H9 (cell line): ENCODE data around the gene EME1. TPM values are rescaled to one million over a fixed set of nuclear protein-coding genes. Genes with fewer than 3 reads are reported as not detected.

Source experiments
- DNase-seq: peaks from one replicate; pipeline ENCODE4 v3.0.0-alpha.2; 2017
- H2AFZ ChIP-seq: one replicate; pipeline ENCODE4 v1.6.1; 2013; ENCODE audit warnings: mild to moderate bottlenecking, low read length, control low read depth, moderate library complexity
- H2AK5ac ChIP-seq: 2 replicates; pipeline ENCODE4 v1.6.1; 2013; ENCODE audit warnings: low read length, control low read depth, mixed read lengths; ENCODE audit not compliant: insufficient read length
- H2BK120ac ChIP-seq: one replicate; pipeline ENCODE4 v1.6.1; 2013; ENCODE audit warnings: low read depth, mild to moderate bottlenecking, low read length, control low read depth, inconsistent platforms; ENCODE audit not compliant: poor library complexity, severe bottlenecking
- H2BK12ac ChIP-seq: 2 replicates; pipeline ENCODE4 v1.6.1; 2013; ENCODE audit warnings: low read length, control low read depth, mixed read lengths, low read depth; ENCODE audit not compliant: insufficient read length
- H2BK15ac ChIP-seq: 2 replicates; pipeline ENCODE4 v1.6.1; 2013; ENCODE audit warnings: low read depth, low read length, control low read depth
- H2BK20ac ChIP-seq: one replicate; pipeline ENCODE4 v1.6.1; 2013; ENCODE audit warnings: low read depth, mild to moderate bottlenecking, low read length, control low read depth, inconsistent platforms; ENCODE audit not compliant: poor library complexity, severe bottlenecking
- H2BK5ac ChIP-seq: 2 replicates; pipeline ENCODE4 v1.6.1; 2013; ENCODE audit warnings: low read length, control low read depth, mixed read lengths; ENCODE audit not compliant: insufficient read length
- H3K14ac ChIP-seq: 2 replicates; pipeline ENCODE4 v1.6.1; 2013; ENCODE audit warnings: low read length, control low read depth; ENCODE audit not compliant: insufficient read depth
- H3K18ac ChIP-seq: 2 replicates; pipeline ENCODE4 v1.6.1; 2013; ENCODE audit warnings: low read depth, mild to moderate bottlenecking, mixed read lengths, low read length, control low read depth; ENCODE audit not compliant: insufficient read length
- H3K23ac ChIP-seq: 2 replicates; pipeline ENCODE4 v1.6.1; 2013; ENCODE audit warnings: low read length, control low read depth, mixed read lengths, low read depth; ENCODE audit not compliant: insufficient read length
- H3K23me2 ChIP-seq: 2 replicates; pipeline ENCODE4 v1.6.1; 2013; ENCODE audit warnings: low read depth, mild to moderate bottlenecking, mixed read lengths, low read length, control low read depth; ENCODE audit not compliant: insufficient read length, poor library complexity, severe bottlenecking
- H3K27ac ChIP-seq: 2 replicates; pipeline ENCODE4 v1.5.1; 2013; ENCODE audit warnings: low read length, control low read depth, mixed read lengths, low read depth; ENCODE audit not compliant: insufficient read length
- H3K27me3 ChIP-seq: 2 replicates; pipeline ENCODE4 v1.6.1; 2013; ENCODE audit warnings: low read length, control low read depth, inconsistent platforms; ENCODE audit not compliant: insufficient read depth
- H3K4ac ChIP-seq: 2 replicates; pipeline ENCODE4 v1.6.1; 2013; ENCODE audit warnings: low read depth, mild to moderate bottlenecking, control low read depth, inconsistent platforms, low read length, moderate library complexity
- H3K4me1 ChIP-seq: 2 replicates; pipeline ENCODE4 v1.6.1; 2013; ENCODE audit warnings: low read length, control low read depth, inconsistent platforms; ENCODE audit not compliant: insufficient read depth
- H3K4me2 ChIP-seq: 2 replicates; pipeline ENCODE4 v1.6.1; 2013; ENCODE audit warnings: low read length, control low read depth, mixed read lengths; ENCODE audit not compliant: insufficient read length, insufficient read depth
- H3K56ac ChIP-seq: 2 replicates; pipeline ENCODE4 v1.6.1; 2013; ENCODE audit warnings: low read depth, mild to moderate bottlenecking, mixed read lengths, low read length, control low read depth; ENCODE audit not compliant: insufficient read length
- H3K79me1 ChIP-seq: 2 replicates; pipeline ENCODE4 v1.6.1; 2013; ENCODE audit warnings: low read depth, mild to moderate bottlenecking, moderate library complexity, low read length, control low read depth, inconsistent platforms; ENCODE audit not compliant: insufficient read depth, poor library complexity, severe bottlenecking
- H3K79me2 ChIP-seq: 2 replicates; pipeline ENCODE4 v1.6.1; 2013; ENCODE audit warnings: low read length, control low read depth, inconsistent platforms; ENCODE audit not compliant: insufficient read depth
- H3K9ac ChIP-seq: 2 replicates; pipeline ENCODE4 v1.6.1; 2013; ENCODE audit warnings: low read length, control low read depth, mixed read lengths; ENCODE audit not compliant: insufficient read length; ENCODE audit errors: extremely low read depth
- H3K9me3 ChIP-seq: one replicate; pipeline ENCODE4 v1.6.1; 2013; ENCODE audit warnings: low read depth, low read length, inconsistent platforms; ENCODE audit not compliant: control insufficient read depth
- H3T11ph ChIP-seq: one replicate; pipeline ENCODE4 v1.6.1; 2013; ENCODE audit warnings: mild to moderate bottlenecking, low read length, control low read depth, inconsistent platforms
- H4K20me1 ChIP-seq: one replicate; pipeline ENCODE4 v1.6.1; 2013; ENCODE audit not compliant: control insufficient read depth, insufficient read length, insufficient read depth
- H4K5ac ChIP-seq: 2 replicates; pipeline ENCODE4 v1.6.1; 2013; ENCODE audit warnings: low read depth, mild to moderate bottlenecking, mixed read lengths, low read length, control low read depth; ENCODE audit not compliant: insufficient read length
- H4K8ac ChIP-seq: replicated peaks from 2 replicates; pipeline ENCODE4 v1.6.1; 2013; ENCODE audit warnings: low read length, control low read depth, mixed read lengths, low read depth; ENCODE audit not compliant: insufficient read length
- H4K91ac ChIP-seq: 2 replicates; pipeline ENCODE4 v1.6.1; 2013; ENCODE audit warnings: low read depth, mild to moderate bottlenecking, moderate library complexity, mixed read lengths, low read length, control low read depth; ENCODE audit not compliant: insufficient read length
- H3K27ac Mint-ChIP-seq, 3 experiments: 2 replicates in 2 of 3; 3 replicates in 1 of 3; pipeline ENCODE4 v1.8.0; 2020 to 2021; ENCODE audit warnings: mixed read lengths in 3 of 3, mild to moderate bottlenecking in 1 of 3, moderate library complexity in 1 of 3
- H3K27me3 Mint-ChIP-seq: 2 replicates; pipeline ENCODE4 v1.8.0; 2021; ENCODE audit warnings: low read depth, mild to moderate bottlenecking, moderate library complexity, mixed read lengths
- H3K36me3 Mint-ChIP-seq, 3 experiments: 2 replicates in 2 of 3; 3 replicates in 1 of 3; pipeline ENCODE4 v1.8.0; 2020 to 2021; ENCODE audit warnings: low read depth in 3 of 3, mixed read lengths in 3 of 3; ENCODE audit not compliant: insufficient read depth in 1 of 3
- H3K4me1 Mint-ChIP-seq, 2 experiments: 2 replicates each; pipeline ENCODE4 v1.8.0; 2020; ENCODE audit warnings: mixed read lengths in 2 of 2
- H3K4me3 Mint-ChIP-seq, 2 experiments: 2 replicates in 1 of 2; 3 replicates in 1 of 2; pipeline ENCODE4 v1.8.0; 2020 to 2021; ENCODE audit warnings: mild to moderate bottlenecking in 2 of 2, mixed read lengths in 2 of 2, moderate library complexity in 1 of 2
- H3K9me3 Mint-ChIP-seq, 2 experiments: 2 replicates in 1 of 2; 3 replicates in 1 of 2; pipeline ENCODE4 v1.8.0; 2020; ENCODE audit warnings: mild to moderate bottlenecking in 2 of 2, mixed read lengths in 2 of 2, moderate library complexity in 1 of 2
- CTCF ChIP-seq: fragments of 200-600 bp; sonication (generic); conservative IDR thresholded peaks from 3 replicates; pipeline ENCODE4 v1.8.0; 2021; ENCODE audit warnings: antibody characterized with exemption, mild to moderate bottlenecking
- WGBS: extraction: QIAGEN DNeasy Blood & Tissue Kit; methylation state at CpG from one replicate; pipeline ENCODE4 v1.1.7; 2013; ENCODE audit warnings: missing lambda C conversion rate, low lambda C conversion rate, mixed read lengths; ENCODE audit not compliant: insufficient read length; ENCODE audit errors: extremely low coverage; 5-methylcytosine and 5-hydroxymethylcytosine counted together
- total RNA-seq: library from RNA; stranded (reverse); gene quantifications from 2 replicates; pipeline ENCODE4 v1.2.1, GENCODE V29; 2021

EME1 gene
- total RNA-seq, 1 experiment from 2014 or later: 15.1 TPM

DNA sequence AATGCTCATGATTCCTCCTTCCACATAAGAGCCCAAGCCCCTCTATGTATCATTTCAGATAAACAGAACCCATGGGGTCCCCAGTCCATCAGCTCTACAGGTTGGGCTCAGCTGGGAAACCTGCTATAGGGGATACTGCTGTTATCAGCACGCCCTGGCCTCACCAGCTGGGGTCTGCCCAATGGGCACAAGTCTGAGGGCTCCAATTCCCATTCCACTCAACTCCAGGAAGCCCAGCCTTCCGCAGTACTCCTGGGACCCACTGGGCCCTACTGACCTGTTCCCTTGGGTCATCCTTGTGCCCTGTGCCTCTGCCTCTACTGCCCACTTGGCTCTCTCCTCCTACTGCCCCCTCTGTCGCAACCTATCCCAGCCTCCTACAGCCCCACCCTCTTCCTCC, 43.3 kb upstream of the EME1 start:
- Histone ChIP-seq H3K4me2 (no peak overlapping the region), H4K8ac (no peak overlapping the region), H3K9ac (no peak overlapping the region), H2AK5ac (no peak overlapping the region), H3K27me3 (no peaks in the 10 kb centered on the region), H2BK15ac (no peak overlapping the region), H4K91ac (no peak overlapping the region), H3K27ac (no peak overlapping the region), H3K18ac (no peak overlapping the region), H3K14ac (no peak overlapping the region), H3K4me1 (no peaks in the 10 kb centered on the region), H3K9me3 (no peaks in the 10 kb centered on the region), H3K4ac (no peak overlapping the region), H3T11ph (no peak overlapping the region), H2BK120ac (no peak overlapping the region), H3K79me2 (no peaks in the 10 kb centered on the region), H4K5ac (no peak overlapping the region), H4K20me1 (peaks cover 2% of the 10 kb centered on the region), H2BK12ac (no peak overlapping the region), H3K79me1 (no peaks in the 10 kb centered on the region), H3K23ac (no peak overlapping the region), H2BK20ac (no peak overlapping the region), H3K23me2 (no peaks in the 10 kb centered on the region), H2BK5ac (no peak overlapping the region), H2AFZ (no peak overlapping the region), H3K56ac (no peak overlapping the region)
- no peak for DNase-seq
- no peak for TF ChIP-seq CTCF
- Mint-ChIP-seq H3K4me3 (no peak overlapping the region), H3K27ac (no peak overlapping the region), H3K4me1 (peaks cover 13 to 19% of the 10 kb centered on the region in 2 experiments), H3K36me3 (no peaks in the 10 kb centered on the region), H3K9me3 (no peaks in the 10 kb centered on the region), H3K27me3 (peaks cover 5% of the 10 kb centered on the region)
- no CpG with 5 or more reads among the region's 3 CpGs for WGBS
